ENCODE results near the gene BPTF. TPM values are rescaled to one million over a fixed set of nuclear protein-coding genes. Genes with fewer than 3 reads are reported as not detected.
A peak's percentile ranks its signal among the peaks of the same experiment; 100 is the strongest.
"Not testable (repeated sequence)": the region's sequence is repeated elsewhere in the genome, so short reads cannot be mapped to it uniquely, and the experiment has no call there.

BPTF gene
- total RNA-seq, 1 donor from 2014 or later = 40.8 TPM

DNA sequence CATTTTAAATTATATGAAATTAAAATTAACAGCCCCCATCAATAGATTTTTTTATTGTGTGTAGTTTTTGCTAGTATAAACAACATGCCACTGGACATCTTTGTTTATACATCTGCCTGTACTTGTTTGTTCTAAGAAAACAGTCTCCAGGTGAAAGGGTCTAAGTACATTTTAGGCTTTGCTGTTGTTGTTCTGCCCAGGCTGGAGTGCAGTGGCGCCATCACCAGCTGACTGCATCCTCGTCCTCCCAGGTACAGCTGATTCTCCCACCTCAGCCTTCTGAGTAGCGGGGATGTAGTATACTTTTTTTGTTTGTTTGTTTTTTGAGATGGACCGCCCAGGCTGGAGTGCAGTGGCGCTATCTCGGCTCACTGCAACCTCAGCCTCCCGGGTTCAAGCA, 145.5 kb downstream of the BPTF start:
- no peak for DNase-seq (ENCODE audit: low read depth)

DNA sequence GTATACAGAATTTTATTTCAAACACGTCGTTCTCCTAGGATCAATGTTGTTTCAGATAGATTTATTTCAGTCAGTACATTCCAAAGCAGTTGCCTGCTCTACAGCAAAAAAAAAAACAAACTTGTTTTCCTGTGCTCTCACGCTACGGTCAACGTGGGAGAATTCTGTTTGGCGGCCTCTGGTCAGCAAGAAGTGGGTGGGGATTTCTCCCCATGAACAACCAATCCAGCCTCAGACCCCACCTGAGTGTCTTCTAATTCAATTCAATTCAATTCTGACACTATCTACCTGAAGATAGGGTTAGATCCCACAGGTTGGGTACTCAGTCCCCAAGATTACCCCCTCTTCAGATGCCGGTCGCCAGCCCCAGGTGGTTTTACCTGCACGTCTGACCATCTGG, 148.9 kb downstream of the BPTF start:
- no peak for DNase-seq (ENCODE audit: low read depth)

DNA sequence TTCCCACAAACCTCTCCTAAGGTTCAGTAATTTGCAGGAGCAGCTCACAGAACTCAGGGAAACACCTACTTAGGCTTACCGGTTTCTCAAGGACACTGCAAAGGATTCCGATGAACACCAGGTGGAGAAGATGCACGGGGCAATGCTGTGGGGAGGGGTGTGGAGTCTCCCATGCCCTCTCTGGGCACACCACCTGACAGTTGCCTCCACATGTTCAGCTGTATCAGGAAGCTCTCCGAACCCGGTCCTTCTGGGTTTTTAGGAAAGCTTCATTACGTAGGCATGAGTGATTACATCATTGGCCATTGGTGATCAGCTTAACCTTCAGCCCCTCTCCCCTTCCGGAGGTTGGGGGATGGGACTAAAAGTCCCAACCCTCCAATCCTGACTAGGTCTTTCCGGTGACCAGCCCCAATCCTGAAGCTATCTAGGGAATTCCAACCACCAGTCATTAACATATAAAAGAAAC, 149.3 kb downstream of the BPTF start:
- no peak for DNase-seq (ENCODE audit: low read depth)

DNA sequence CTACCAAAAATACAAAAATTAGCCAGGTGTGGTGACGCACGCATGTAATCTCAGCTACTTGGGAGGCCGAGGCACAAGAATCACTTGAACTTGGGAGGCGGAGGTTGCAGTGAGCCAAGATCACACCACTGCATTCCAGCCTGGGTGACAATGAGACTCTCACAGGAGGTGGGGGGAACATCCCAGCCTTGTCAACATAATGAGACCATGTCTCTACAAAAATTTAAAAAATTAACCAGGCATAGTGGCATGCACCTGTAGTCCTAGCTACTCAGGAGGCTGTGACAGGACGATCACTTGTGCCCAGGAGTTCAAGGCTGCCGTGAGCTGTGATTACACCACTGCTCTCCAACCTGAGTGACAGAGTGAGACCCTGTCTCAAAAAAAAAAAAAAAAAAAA, 151.0 kb downstream of the BPTF start:
- DNase-seq (ENCODE audit: low read depth) = not testable (repeated sequence)

DNA sequence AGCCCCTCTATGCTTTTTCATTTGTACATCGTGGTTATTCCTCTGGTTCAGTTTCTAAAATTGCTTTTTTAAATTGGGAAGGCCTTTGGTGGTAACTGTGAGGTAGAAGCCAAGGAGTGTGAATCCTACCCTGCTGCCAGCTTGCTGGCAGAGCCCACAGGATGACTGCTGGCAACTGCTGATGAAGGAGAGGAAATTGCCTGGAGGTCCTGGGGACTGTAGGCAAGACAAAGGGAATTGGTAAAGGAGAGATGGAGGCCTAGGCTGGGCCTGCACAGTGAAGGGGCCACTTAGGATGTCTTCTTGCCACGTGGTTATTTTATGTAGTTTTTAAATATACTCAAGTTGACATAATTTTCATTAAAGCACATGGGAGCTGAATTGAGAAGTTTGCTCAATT, 155.2 kb downstream of the BPTF start:
- peak; percentile 5 for DNase-seq (ENCODE audit: low read depth)

DNA sequence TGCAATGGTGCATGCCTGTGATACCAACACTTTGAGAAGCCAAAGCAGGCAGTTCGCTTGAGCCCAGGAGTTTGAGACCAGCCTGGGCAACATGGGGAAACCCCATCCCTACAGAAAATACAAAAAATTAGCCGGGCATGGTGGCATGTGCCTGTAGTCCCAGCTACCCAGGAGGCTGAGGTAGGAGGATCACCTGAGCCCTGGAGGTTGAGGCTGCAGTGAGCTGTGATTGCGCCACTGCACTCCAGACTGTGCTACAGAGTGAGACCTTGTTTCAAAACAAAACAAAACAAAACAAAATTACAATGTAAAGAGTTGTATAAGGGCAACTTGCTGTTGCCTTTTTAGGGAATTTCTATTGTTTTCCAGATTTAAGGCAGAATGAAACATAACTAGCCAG, 155.6 kb downstream of the BPTF start:
- DNase-seq (ENCODE audit: low read depth) = not testable (repeated sequence)

DNA sequence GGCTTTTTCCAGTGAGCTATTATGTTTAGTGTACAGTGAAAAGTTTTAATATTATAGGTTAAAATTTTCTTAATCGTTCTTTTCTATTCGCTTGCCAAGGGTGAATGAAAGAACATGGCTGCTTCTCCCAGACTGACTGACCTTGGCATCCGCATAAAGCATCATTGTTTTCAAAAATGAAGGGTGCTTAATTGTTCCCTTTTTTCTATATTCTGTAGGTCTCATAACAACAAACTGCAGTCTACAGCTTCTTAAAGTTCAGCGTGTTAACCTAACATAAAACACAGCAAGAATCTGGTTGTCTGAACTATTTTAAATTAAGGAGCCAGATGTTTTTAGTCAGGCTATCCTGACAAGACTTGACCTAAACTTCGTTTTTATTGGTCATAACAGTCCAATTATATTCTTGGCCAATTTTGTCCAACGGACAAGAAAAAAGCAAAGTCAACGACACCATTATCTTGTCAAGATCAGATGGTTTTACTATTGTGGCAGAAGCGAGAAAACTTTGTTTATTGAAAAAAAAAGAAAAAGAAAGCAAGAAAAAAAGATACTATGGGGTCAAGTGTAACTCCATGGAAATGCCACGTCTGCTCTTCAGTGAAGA, 156.8 kb downstream of the BPTF start:
- no peak for DNase-seq (ENCODE audit: low read depth)

DNA sequence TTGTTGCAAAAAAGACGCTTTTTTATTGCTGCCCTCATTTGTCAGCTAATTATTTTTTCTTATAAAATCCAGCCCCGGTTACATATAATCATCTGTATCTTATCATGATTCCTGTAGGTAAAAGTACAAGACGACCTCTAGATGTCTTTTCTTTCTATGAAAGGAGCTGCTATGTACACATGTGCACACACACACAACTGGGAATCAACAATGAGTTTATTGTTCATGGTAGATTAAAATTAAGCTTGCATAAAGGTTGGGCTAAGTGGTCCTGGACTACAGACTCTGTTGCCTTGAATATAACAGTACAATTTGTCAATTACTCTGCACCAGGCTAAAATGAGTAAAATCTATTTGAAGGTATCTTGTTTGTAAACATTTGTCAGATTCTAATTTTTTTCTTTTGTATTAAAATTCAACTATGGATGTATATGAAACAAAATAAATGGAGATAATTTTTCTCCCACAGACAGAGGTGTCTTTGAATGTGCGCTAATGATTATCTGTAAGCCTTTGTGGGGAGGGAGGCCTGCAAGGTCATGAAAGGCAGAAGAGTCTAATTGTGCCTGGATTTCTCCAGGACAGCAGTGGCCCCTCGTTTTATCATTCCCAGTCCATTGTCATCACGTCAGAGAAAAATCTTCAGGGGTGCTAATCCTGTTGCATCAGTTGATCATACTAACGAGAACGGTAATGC, 157.5 kb downstream of the BPTF start:
- DNase-seq (ENCODE audit: low read depth) = no peak

DNA sequence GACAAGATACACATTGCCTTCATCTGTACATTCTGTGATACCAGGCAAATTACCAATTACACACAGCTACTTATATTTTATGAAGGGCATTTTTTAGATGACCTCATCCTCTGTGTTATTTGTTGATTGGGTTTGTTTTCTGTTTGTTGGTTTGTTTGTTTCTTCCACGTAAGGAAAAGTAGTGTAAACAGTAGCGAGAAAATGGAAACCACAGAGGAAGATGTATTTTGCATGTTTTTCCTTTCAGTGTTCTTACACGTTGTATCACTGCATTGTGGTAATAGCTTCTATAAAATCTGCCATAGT, 158.0 kb downstream of the BPTF start:
- no peak for DNase-seq (ENCODE audit: low read depth)

DNA sequence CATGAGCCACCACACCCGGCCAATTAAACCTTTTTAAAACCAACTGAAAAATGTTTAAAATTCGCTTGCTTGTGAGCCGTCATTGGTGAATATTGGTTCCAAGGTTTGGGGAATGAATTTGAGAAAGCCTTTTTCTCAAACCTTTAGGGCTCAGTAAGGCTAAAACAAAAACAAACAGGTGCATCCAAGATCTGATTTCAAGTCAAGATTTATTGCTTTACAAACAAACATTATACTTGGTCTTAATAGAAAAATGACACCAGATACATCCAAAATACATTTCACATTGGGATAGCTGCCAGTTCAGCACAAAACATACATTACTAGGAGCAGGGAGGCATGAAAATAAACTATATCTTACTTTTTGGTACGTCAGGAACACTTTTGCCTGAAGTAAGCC, 165.6 kb downstream of the BPTF start:
- no peak for DNase-seq (ENCODE audit: low read depth)

DNA sequence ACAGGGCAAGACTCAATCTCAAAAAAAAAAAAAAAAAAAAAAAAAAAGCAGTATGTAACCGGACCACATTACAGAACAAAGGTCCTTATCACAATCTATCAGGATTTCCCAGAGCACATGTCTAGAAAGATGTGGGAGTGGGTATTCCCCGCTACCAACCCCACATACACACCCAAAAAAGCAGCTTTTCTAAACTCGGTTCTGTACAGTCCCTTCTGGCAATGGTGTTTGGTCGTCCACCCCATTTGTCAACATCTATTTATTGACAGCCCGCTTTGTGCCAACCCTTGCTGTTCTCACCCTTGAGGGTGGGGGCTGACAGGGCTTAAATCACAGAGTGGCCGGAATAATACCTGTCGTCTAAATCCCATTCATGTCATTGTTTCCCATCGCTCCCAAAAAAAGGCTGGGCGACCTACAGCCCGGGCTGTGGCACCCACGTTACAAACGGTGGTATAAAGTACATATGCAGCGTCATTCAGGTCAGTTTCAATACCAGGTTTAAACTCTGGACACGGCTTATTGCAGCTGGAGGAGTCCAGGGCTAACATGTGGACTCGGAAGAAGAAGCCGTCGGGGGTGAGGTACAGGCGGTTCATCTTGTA, 167.3 kb downstream of the BPTF start:
- DNase-seq (ENCODE audit: low read depth) = no peak

DNA sequence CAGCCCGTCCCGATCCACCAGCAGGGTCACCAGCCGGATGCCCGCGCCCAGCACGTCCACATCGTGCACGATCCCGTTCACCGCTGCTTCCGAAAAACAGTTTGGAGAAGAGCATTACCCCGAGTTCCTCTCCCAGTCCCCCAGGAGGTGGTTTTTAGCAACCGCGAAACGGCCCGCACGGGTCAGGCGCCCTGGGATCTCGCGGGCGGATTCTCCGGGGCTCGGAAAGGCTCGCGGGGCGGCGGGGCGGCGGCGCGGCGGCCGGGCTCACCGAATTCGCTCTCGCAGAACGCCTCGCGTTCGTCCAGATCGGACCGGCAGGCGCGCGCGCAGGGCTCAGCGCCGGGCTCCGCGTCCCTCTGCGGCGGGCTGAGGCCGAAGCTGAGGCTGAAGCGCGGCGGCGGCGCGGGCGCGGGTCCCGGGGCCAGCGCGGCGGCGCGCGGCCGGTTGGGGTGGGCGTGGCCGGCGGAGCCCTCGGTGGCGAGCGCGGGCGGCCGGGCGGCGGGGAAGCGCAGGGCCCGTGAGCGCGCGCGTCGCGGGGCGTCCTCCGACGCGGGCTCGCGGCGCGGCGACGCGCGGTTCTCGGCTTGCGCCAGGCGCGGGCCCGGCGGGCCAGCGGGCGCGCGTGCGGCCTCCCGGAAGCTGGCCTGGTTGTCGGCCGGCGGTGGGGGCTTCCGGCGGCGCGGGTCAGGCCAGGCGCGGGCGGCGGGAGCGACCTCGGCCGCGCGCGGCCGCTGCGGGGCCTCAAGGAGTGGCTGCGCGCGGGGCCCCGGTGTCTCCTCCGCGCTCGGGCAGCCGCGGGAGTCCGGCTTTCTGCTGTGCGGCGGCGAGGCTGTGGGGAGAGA, 168.1 kb downstream of the BPTF start:
- DNase-seq (ENCODE audit: low read depth) = peak; percentile 87

DNA sequence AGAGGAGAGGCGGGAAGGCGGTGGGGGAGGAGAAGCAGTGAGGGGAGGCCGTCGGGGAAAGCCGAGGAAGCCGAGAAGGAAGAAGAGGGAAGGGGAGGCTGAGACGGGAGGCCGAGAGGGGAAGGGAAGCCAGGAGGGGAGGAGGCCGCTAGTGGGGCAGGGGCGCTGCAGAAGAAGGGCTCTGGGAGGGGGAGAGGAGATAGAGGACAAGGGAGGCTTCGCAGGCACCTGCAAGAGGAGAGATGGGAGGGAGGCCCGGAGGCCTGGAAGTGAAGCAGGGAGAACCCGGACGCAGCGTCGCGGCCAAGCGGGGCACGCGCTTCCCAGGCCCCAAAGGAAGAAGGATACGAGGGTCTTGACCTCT, 168.7 kb downstream of the BPTF start:
- no peak for DNase-seq (ENCODE audit: low read depth)

DNA sequence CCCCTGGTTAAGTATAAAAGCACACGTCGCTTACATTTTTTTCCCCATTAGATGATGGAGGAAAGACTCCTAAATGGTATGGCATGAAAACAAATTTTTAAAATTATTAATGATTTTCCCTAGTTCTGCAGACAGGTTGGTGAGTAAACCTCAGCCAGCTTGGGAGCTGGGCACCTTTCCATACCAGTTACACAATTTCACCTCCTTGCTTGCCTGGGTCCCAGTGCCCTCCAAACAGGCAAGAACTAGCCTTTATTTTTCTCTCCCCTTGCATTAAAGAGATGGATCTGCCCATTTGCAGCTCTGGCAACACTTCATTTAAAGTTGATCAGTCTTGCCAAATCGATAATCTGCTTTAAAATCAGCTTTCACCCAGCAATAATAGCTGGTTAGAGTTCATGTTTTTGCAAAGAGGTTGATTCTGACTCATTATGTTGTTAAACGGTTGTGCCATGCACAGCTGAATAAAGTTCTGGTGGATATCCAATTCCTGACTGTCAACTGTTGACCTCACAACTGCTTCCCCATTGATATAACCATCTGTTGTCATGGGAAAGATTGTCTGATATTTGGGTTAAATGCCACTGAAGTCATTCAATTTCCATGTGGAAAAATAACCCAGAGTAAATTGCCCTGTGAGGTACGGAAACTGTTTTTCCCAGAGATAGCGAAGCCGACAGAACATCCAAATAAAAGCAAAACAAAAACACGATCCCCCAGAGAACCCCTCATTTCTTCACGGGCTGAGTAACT, 169.7 kb downstream of the BPTF start:
- peak; percentile 71 for DNase-seq (ENCODE audit: low read depth)

DNA sequence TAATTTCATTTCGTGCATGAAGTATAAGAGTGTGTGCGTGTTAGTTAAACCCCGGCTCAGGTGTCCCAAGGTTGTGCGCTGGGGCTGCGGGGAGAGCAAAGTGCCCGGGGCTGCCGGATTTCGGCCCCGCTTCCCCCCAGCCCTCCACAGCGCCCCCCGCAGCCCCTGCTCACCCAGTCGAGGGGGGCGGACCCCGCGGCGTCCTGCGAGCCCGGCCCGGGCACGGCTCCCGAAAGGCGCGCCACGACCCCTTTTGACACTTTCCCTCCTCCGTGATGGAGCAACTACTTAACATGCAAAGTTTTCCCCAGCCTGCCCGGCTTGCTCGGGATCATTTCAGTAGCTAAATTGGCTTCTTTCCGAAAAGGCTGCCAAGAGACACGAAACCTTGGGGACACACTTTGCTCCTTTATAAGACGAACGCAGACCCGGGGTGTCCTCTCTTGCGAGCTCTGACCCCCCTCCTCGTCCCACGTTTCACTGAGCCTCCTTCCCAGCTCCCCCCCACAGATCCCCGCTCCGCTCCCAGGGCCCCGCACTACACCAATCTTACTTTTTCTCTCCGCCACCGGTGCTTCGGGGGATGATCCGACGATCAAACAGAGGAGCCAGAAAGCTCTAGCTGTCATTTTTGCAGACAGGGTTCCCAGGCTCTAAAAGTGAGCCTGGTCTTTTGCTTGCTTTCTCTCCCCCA, 170.4 kb downstream of the BPTF start:
- DNase-seq (ENCODE audit: low read depth) = peak; percentile 26

DNA sequence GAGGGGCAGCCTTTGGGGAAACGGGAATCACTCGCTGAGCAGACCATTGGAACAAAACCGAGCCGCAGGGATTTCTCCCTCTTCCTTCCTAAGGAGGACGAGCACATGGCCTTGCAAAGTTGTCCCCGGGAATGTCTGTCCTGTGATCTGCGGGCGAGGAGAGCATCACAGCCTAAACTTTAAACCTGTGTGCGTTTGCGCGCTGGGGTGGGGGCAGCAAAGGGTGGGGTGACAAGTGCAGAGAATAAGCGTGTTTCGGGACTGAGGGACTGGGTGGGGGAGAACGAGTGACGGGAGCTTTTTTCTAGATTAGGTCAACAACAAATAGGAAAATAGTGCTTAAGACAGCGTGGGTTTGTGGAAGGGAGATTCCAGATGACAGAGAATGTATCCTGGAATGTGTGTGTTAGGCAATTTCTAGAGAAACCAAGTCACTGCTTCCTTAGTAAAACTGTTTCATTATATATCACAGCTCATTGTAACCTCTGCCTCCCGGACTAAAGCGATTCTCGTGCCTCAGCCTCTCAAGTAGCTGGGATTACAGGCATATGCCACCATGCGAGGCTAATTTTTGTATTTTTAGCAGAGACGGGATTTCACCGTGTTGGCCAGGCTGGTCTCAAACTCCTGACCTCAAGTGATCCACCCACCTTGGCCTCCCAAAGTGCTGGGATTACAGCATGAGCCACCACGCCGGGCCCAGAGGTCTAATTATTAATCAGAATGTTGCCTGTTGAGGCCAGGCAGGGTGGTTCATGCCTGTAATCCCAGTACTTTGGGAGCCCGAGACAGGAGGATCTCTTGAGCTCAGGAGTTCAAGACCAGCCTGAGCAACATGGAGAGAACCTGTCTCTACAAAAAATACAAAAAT, 171.2 kb downstream of the BPTF start, which contains the start of gene C17orf58:
Gene C17orf58, minus strand, starts transcription at position 169 of the 871 bp plus-strand sequence. CDS start 271 bp downstream, outside the sequence.
- peak; percentile 13 for DNase-seq (ENCODE audit: low read depth)

DNA sequence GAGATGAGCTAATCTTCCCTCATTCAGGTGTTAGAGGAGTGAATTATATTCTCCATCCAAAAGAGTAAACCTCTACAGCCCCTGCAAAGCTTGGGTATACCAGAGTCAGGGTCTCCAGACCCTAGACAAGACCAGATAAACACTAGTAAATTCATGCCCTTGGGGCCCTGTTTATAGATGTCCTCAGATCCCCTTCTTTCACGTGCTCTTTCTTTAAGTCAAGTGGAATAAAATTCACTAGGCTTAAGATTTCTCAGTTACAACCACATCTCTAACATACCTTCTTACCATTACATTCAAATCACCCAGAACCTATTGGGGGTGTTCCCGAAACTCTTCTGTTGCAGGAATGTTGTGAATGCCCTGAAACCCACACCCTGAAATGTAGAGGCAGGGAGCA, 173.2 kb downstream of the BPTF start:
- no peak for DNase-seq (ENCODE audit: low read depth)

DNA sequence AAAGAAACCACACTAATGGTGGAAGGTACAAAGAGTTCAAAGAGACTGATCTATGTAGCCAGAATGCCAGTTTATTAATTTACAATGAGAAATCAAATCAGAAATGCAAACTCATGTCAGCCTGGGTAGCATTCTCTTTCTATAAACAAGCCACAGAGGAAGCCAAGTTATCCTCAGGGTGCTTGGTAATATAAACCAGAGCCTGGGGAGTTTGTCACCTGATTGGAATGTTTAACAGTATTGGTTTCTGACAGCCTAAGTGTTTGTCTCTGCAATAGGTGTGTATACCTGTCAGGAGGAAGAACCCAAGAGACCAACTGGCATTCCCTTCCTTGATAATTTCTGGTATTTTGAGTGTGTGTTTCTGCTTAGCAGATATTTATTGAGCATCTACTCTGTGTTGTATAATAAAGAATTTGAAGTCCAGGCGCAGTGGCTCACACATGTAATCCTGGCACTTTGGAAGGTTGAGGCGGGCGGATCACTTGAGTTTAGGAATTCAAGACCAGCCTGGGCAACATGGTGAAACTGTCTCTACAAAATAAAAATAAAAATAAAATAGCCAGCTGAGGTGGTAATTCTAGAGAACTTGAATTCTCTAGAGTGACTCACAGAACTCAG, 174.1 kb downstream of the BPTF start:
- DNase-seq (ENCODE audit: low read depth) = no peak

DNA sequence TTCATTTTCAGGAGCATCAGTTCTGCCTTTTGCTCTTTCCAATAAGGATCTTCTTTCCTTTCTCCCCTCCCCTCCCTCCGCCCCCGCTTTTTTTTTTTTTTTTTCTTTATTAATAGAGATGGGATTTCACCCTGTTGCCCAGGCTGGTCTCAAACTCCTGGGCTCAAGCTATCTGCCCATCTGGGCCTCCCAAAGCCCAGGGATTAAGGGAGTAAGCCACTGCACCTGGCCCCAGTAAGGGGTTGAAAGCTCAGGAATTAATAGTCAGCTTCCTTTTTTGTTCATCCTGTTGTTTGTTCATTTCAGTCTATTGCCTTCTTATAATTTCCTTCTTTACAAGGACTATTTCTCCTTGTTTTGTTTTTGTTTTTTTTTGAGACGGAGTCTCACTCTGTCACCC, 178.9 kb downstream of the BPTF start:
- DNase-seq (ENCODE audit: low read depth) = peak; percentile 19

Data from myocyte (in vitro differentiated cells).